Stimulated activated CD4-positive, alpha-beta T cell treated with anti-CD3 and anti-CD28 coated beads, Interleukin-15, amount 100 ng/mL, for 1 hour (primary cell): ENCODE results near the gene NOL3.
A peak's percentile ranks its signal among the peaks of the same experiment; 100 is the strongest.

Source experiments
- DNase-seq, 2 donors: peaks; one replicate each; pipeline ENCODE4 v3.0.0-alpha.2; 2020; ENCODE audit warnings: low read depth in 1 of 2, low spot score in 1 of 2

Gene NOL3

DNA sequence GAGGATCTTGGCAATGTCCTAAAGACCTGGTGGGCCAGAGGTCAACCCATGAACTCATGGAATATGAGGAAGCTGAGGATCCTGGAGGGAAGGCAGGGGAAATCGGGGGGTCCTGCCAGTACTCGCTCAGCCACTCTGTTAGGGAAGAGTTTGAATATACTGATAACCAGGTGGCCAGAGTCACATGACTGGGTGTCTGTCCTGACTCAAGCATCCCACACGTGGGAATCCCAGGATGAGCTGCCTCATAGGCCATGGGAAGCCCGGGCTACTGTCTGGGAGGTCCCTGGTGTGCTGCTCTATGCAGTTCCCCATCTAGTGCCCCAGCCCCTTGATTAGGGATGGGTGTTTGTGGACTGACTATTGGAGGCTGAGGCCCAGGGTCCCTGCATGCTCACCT is 18.0 kb downstream of the NOL3 start:
- DNase-seq: no peak

DNA sequence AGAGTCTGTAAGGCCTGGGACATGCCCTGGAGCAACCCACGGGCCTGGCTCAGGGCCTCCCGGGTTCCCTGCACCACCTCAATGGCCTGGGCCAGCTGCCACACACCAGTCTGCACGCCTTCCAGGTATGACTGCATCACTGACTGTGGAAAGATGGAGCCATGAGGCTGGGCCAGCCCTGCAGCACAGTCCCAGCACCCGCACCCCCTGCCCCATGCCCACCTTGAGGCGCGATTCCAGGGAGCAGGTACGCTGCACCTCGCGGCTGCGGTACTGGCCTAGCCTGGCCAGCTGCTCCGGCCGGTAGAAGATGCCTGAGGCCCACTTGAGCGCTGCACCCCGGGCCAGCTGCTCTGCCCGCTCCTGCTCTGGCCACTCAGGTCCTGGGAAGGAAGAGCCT is 18.5 kb downstream of the NOL3 start:
- DNase-seq: no peak

DNA sequence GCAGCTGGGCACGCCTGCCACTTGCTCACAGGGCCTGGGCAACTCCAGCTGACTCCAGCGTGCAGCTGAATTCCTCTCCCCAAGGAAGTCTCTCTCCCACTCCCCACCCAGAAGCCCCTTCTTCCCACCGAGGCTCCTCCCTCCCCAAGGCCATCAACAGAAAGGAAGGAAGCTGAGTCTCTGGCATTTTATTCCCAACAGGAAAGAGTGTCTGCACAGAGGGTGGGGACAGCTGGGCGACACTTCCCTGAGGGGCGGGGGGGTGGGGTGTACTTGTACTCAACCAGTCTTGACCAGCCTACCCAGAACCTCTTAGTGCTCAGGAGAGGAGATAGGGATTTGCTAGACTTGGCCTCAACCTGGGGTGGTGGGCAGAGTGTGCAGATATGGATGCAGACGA is 19.7 kb downstream of the NOL3 start, which contains the start of gene EXOC3L1:
Gene EXOC3L1 (minus strand): TSS at position 96 of the 400 bp plus-strand sequence. CDS start 460 bp downstream, outside the sequence.
- DNase-seq: no peak

DNA sequence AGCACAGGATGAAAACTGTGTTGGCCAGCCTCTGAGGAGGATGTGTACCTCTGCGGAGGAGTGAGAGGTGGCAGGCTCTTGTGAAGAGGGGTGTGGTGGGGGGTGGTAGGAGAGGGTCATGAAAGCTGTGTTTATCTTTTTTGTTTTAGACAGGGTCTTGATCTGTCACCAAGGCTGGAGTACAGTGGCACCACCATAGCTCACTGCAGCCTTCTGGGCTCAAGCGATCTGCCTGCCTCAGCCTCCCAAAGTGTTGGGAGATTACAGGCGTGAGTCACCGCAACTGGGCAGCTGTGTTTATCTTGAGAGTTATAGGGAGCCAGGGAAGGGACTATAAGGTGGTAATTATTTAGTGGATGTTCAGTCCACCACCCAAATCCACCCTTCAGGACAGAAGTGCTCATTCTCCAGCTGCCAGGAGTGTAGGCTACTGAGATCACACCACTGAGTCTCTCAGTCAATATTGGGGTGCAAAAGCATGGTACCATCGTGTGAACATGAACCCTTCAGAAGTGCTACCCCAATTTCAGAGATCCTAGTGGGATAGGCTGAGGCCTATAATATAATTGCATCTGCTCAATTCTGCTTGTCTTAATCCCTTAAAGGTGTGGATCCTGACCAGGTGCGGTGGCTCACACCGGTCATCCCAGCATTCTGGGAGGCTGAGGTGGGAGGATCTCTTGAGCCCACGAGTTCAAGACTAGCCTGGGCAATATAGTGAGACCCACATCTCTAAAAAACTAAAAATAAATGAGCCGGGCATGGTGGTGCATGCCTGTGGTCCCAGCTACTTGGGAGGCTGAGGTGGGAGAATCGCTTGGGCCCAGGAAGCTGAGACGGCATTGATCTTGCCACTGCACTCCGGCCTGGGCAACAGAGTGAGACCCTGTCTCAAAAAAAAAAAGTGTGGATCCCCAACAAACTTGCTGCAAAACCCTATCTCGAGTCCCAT is 20.4 kb downstream of the NOL3 start:
- DNase-seq: no peak

DNA sequence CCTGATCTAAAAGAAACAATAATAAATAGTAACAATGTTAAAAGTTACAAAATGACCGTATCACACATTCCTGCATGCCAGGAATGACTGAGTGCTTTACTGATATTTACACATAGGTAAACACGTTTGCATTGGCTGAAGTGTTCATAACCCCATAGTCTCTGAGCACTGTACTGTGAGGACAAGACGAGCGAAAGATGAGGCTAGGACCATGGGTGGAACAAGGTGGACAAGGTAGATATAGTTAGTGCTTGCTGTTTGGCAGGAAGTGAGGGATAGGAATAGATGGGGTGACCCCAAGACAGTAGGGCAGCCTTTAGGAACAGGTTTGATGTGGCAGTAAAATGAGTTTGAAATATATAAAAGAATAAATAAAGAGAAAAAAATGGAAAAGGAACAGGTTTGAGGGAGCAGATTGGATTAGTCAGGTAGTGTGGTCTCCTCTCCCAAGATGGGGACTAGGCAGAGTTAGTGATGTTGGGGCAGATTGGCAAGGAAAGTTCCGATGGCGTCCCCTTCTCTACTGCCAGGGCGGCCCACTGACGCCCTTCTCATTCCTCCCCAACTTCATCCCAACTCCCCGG is 21.2 kb downstream of the NOL3 start:
- DNase-seq: no peak

DNA sequence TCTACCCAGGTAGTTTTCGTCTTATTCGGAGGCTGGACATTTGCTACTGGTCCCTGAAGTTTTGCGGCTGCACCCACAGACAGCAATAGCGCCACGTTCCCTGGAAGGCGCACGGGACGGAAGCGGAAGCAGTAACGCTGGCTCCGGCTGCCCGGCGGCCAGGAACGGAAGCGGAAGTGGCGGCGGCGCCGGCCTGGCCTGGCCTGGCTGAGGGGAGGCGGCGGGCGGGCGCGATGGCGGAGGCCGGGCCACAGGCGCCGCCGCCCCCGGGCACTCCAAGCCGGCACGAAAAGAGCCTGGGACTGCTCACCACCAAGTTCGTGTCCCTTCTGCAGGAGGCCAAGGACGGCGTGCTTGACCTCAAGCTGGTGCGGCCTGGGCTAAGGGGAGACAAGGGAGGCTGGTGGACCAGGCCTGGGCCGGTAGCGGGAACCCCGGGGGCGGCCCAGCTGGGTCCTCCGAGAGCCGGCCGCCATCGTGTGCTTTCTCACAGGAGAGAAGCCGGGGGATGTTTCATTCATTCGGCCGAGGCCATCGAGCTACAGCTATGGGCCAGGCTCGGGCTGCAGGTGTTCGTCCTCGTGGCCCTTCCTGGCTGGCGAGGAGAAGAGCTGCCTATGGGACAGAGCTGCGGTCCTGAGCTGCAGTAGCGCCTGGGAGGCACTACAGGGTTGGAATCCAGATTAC is 21.8 kb downstream of the NOL3 start, which contains the start of gene E2F4:
Gene E2F4 (plus strand): TSS at position 161 of the 687 bp plus-strand sequence. CDS start 73 bp downstream, at position 234.
- peak; percentile 71 to 80 for DNase-seq

DNA sequence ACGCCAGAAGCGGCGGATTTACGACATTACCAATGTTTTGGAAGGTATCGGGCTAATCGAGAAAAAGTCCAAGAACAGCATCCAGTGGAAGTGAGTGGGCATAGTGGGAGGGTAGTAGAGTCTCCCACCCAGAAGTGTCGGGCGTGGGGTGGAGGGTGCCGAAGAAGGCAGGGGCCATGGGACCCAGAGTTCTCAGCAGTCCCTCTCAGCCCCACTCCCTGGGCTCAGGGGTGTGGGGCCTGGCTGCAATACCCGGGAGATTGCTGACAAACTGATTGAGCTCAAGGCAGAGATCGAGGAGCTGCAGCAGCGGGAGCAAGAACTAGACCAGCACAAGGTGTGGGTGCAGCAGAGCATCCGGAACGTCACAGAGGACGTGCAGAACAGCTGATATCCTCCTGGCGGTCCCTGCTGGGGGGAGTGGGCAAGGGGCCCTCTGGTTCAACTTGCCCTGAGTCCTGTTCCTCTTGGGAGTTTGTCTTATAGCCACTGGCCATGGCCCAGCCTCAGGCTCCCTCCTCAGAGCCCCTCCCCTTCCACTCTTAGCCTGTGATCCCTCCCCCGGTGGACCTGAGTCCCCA is 22.5 kb downstream of the NOL3 start:
- no peak for DNase-seq

DNA sequence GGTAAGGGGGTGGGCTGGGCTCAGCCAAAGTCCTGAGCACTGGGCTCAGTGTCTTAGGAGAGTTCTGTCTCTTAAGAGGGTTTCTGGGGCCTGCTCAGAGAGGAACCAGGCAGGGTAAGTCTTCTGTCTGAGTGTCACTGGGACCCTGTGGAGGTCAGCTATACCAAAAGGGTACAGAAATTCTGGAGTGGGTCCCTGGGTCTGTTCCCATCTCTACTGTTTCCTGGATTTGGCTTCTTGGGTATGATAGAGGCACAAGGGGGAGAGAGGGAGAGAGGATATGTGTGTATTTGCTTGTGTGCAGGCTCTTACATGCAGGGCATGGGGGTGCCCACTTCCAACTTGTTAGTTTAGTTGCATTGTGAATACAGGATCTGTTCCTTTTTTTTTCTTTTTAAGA is 23.2 kb downstream of the NOL3 start:
- no peak for DNase-seq

DNA sequence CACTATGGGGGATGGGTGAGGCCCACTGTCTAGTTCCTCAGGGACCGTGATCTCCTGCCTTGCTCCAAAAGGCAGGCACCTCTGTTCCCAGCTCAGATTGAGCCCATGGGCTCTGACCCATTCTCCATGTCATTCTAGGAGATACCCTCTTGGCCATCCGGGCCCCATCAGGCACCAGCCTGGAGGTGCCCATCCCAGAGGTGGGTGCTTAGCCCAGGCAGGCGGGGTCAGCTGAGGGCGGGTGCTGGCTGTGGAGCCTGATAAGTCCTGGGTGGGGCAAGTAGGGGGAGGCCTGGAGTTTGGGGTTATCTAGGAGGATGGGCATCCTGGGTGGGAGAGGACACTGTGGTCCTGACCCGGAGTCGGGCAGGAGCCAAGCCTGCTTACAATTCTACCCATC is 23.9 kb downstream of the NOL3 start:
- no peak for DNase-seq

DNA sequence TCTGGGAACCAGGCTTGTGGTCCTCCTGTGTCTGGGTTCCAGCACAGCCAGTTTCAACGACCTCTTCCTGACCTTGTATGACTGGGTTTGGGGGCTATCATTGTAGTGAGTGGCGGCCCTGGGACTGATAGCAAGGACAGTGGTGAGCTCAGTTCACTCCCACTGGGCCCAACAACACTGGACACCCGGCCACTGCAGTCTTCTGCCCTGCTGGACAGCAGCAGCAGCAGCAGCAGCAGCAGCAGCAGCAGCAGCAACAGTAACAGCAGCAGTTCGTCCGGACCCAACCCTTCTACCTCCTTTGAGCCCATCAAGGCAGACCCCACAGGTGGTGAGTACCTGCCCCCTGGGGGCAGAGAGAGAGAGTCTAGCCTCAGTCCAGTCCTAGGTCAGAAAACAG is 25.3 kb downstream of the NOL3 start:
- DNase-seq: no peak

DNA sequence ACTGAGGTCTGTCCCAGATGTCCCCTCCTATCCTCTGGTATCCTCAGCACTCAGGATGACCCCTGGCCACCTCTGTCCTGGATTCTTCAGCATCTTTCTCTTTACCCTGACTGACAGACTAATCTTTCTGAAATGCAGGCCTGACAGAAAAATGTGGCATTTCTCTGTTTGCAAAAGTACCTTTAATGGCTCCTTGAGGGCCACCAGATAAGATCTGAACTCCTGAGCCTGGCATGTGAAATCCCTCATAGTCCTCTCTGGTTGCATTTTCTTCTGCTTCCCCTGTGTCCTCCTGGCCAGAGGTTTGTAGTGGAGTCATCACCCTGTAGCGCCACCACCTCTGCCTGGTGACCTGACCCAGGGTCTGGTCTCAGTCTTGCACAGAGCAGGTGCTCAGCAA is 26.5 kb downstream of the NOL3 start:
- DNase-seq: no peak

DNA sequence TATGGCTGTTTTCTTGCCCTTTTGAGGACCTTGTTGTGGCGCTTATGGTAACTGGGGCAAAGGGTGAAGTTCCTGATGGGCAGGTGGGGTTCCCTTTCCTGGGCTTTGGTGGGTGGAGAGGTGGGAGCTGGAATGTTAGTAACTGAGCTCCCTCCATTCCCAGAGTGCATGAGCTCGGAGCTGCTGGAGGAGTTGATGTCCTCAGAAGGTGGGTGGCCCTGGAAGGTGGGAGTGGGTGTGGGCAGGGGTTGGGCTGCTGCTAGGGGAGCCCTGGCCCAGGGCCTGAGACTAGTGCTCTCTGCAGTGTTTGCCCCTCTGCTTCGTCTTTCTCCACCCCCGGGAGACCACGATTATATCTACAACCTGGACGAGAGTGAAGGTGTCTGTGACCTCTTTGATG is 27.4 kb downstream of the NOL3 start:
- no peak for DNase-seq

DNA sequence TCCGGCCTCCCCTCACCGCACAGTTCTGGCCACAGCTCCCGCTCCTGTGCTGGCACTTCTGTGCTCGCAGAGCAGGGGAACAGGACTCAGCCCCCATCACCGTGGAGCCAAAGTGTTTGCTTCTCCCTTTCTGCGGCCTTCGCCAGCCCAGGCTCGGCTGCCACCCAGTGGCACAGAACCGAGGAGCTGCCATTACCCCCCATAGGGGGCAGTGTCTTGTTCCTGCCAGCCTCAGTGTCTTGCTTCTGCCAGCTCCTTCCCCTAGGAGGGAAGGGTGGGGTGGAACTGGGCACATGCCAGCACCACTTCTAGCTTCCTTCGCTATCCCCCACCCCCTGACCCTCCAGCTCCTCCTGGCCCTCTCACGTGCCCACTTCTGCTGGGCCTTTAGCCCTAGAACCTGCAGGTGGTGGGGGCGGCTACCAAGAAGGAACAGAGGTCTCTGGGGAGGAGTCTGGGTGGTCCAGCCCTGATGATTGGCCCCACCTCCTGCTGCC is 27.9 kb downstream of the NOL3 start:
- no peak for DNase-seq

DNA sequence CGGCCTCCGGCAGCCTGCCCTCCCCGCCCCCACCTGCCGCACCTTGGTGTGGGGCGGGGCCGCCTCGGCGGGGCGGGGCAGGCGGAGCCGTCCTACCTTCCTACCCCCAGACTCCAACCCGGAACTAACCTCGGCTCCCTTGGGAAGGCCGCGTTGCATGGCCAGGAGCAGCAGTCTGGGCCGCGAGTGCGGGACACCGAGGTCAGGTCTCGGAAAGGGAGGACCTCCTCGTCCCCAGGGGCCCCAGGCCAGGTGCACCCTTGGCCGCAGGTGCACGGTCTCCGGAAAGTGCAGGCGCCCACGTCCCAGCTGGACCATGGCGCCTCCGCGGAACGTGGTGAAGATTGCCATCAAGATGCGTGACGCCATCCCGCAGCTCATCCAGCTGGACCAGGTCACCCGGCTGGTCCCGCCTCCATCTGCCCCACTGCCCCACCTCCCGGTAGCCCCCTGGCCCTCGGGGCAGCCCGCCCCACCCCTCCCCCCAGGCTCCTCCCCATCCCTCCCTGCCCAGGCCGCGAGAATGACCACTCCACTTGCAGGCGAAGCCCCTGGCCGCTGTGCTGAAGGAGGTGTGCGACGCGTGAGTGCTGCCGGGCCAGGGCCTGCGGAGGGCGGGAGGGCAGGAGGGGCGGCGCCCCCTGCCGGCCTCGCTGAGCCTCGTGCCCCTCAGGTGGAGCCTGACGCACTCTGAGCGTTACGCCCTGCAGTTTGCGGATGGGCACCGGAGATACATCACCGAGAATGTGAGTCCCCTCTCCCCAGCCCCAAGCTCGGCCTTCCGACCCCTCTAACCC is 28.9 kb downstream of the NOL3 start, which contains the start of gene ELMO3:
Gene ELMO3 (plus strand): TSS at position 121 of the 797 bp plus-strand sequence. CDS start 196 bp downstream, at position 317.
- no peak for DNase-seq

DNA sequence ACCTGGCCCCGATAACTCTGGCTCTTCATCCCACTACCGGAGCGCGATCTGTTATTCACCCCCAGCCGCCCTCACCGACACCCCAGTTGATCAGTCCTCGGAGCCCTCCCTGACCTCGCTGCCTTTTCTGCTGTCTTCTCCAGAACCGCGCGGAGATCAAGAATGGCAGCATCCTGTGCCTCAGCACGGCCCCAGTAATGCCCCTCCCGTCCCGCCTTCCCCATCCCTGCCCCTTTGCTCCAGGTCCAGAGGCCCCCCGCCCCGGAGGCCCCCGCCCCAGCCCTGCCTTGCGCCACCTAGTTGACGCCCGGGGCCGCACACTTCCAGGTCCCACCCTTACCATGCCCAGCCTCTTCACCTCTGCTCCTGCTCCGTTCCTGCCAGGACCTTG is 29.5 kb downstream of the NOL3 start:
- DNase-seq: no peak

DNA sequence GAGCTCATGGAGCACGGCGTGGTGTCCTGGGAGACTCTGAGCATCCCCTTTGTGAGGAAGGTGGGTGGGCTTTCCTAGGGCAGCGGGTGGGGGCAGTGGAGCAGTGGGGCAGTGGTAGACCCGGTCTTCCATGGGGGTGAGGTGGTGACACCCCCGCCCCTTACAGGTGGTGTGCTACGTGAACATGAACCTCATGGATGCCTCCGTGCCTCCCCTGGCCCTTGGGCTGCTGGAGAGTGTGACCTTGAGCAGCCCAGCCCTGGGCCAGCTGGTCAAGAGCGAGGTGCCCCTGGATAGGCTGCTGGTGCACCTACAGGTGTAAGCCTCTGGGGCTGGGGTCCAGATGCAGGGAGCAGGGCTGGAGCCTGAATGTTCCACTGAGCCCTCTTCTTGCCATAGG is 30.2 kb downstream of the NOL3 start:
- no peak for DNase-seq

DNA sequence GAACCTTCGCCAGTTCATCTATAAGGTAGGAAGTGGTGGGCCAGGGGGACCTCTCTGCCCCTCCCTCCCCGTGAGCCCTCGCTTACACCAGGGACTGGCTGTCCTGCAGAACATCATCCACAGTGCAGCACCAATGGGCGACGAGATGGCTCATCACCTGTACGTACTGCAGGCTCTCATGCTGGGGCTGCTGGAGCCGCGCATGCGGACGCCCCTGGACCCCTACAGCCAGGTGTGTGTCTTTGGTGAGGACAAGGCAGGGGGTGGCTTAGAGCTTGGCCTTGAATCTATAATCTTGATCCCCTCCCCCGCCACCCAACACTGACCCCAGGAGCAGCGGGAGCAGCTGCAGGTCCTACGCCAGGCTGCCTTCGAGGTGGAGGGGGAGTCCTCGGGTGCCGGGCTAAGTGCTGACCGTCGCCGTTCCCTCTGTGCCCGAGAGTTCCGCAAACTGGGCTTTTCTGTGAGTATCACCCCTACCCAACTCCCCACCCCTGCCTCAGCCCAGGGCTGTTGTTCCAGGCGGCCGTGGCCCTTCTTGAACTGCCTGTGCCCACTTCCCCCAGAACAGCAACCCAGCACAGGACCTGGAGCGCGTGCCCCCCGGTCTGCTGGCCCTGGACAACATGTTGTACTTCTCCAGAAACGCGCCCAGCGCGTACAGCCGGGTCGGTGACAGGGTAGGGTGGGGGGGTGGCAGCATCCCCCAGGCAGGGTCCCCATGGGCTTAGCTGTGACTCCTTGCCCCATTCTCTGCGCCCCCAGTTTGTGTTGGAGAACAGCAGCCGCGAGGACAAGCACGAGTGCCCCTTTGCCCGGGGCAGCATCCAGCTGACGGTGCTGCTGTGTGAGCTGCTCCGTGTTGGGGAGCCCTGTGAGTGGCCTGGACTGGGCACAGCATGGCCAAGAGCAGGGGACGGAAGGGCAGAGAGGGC is 31.3 kb downstream of the NOL3 start:
- DNase-seq: no peak

DNA sequence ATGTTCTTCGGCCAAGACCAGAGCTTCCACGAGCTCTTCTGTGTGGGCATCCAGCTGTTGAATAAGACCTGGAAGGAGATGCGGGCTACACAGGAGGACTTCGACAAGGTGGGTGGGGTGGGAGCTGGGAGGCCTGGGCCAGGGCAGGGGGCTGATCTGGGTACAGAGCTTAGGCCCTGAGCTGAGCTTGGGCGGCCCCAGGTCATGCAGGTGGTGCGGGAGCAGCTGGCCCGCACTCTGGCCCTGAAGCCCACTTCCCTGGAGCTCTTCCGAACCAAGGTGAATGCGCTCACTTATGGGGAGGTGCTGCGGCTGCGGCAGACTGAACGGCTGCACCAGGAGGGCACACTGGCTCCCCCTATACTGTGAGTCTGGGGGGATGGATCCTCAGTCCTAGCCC is 32.1 kb downstream of the NOL3 start:
- DNase-seq: no peak

DNA sequence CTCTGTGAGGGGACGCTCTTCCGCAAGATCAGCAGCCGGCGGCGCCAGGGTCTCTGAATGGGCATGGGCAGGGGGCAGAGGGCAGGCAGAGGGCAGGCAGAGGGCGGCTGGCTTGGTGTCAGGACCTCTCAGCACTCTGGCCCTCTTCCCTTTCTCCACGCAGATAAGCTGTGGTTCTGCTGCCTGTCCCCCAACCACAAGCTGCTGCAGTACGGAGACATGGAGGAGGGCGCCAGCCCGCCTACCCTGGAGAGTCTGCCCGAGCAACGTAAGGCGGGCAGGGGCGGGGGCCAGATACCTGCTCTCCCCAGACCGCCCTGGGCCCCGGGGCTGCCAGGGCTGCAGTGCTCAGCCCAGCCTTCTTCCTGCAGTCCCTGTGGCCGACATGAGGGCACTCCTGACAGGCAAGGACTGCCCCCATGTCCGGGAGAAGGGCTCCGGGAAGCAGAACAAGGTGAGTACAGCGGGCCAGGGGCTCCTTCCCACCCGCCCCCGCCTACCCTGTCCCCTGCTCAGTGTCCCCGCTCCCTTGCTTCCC is 32.7 kb downstream of the NOL3 start:
- no peak for DNase-seq
